ENCODE data around the gene SEC24B.
A peak's percentile ranks its signal among the peaks of the same experiment; 100 is the strongest.

Gene SEC24B

GRCh38 chr4:109433205-109434006 lies at the start of gene SEC24B:
SEC24B (plus strand) TSS chr4:109433815; CDS start chr4:109433870, 55 bp downstream.
- peak; percentile 82 for DNase-seq (ENCODE audit: low read depth)

DNA sequence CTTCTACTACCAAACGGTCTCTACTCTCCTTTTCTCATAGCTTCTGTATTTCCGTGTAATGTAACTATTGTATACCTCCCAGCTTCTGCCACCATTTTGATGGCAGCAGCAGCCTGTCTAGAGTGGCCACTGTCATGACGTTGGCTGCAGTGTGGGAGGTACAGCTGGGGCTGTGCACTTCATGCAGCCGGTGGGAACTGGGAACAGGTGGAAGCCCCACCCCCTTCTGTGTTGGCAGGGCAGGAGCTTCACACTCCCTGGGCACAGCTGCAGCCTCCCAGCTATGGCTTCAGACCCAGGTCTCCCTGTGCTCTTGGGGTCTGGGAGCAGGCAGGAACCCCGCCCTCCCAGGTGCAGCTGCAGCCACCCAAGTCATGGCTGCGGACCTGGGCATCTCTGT lies 49.8 kb upstream of the SEC24B start:
- no peak for DNase-seq (ENCODE audit: low read depth)

DNA sequence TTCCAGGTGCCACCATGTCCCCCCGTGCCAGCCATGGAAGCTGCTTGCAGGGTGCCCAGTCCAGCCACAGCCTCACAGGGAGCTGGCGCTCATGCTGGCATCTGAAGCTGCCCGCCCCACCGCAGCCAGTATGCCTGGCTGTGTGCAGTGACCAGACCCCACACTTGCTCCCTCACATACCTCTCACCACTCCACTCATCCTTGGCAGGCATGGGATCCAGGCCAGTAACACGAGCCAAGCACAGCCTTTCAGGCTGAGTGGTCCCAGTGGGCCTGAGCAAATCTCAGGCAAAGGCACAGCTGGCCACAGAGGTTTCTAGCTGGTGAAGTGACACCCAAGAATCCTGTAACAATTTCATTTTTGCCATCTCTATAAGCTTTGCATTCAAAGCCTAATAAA lies 48.4 kb upstream of the SEC24B start:
- DNase-seq (ENCODE audit: low read depth), result no peak

- no peak for DNase-seq (ENCODE audit: low read depth)
Measured at GRCh38 chr4:109389369-109390114, 44.1 kb upstream of the SEC24B start.

DNA sequence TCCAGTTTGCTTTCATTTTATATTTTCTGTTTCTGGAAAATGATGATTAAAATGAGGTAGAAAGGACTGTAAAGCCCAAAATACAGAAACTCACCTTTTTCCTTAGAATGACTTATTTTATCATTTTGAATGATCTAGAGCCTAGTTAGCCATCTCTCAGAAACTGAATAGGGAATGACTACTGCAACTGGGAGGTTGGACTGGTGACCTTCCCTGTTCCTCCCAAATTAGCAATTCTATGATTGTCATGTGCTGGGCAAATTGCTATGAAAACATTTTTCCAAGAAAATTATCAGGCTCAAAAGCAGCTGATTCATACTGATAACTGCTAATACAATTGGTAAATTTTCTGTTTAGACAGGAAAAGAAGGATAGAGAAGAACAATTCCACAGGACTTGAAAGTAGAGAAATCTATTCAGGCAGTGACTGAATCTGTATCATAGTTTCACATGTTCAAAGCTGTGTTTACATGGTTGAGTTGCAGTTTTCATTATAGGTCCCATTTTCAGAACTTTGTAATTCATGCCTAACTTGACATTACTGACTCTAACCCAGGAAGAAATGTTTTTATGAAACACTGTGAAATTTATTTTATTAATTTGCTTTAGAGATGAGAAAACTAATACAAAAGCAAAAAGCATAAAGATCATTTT lies 43.4 kb upstream of the SEC24B start:
- no peak for DNase-seq (ENCODE audit: low read depth)

- no peak for DNase-seq (ENCODE audit: low read depth)
Measured at GRCh38 chr4:109395694-109396093, 37.9 kb upstream of the SEC24B start.

GRCh38 chr4:109398928-109399327 lies 34.7 kb upstream of the SEC24B start:
- no peak for DNase-seq (ENCODE audit: low read depth)

- no peak for DNase-seq (ENCODE audit: low read depth)
Measured at GRCh38 chr4:109406337-109406931, 27.2 kb upstream of the SEC24B start.

GRCh38 chr4:109407027-109407737 lies 26.4 kb upstream of the SEC24B start:
- no peak for DNase-seq (ENCODE audit: low read depth)

- DNase-seq (ENCODE audit: low read depth), result no peak
Measured at GRCh38 chr4:109408711-109409110, 24.9 kb upstream of the SEC24B start.

GRCh38 chr4:109410226-109410625 lies 23.4 kb upstream of the SEC24B start:
- DNase-seq (ENCODE audit: low read depth), result no peak

- DNase-seq (ENCODE audit: low read depth), result no peak
Measured at GRCh38 chr4:109410776-109411175, 22.8 kb upstream of the SEC24B start.

DNA sequence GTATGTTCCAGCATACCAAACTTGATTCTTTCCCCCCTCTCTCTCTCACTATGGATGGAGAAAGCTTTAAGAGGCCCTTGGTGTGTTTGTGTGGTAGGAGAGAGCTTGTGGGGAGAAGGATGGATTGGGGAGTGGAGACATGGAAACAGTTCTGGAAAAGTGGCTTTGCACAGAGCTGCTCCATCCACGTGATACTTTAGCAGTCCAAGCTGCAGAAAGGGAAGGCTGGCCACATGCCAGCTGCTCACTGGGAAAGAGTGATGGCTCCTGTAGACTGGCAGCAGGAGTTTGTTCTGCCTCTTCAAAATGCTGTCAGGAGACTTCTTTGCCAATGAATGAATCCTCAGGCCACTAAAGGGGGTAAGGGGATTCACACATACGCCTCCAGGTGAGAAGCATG lies 21.7 kb upstream of the SEC24B start:
- DNase-seq (ENCODE audit: low read depth), result no peak

DNA sequence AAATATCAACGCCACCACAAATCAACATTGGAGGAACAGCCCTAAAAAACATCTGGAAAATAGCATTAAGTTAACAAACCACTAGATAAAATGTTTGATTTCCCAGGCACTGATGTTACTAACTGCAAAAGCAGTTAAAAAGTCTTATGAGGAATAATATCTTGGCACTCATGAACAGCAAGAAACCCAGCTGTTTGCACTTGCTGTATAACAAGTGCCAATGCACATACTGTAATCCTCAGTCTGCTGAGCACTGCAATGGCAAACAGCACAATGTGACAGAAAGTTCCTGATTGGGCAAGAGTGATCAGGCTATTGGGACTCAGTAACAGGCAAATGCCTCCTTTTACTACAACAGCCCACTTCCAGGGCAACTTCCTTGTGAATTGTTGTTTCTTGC lies 20.8 kb upstream of the SEC24B start:
- no peak for DNase-seq (ENCODE audit: low read depth)

DNA sequence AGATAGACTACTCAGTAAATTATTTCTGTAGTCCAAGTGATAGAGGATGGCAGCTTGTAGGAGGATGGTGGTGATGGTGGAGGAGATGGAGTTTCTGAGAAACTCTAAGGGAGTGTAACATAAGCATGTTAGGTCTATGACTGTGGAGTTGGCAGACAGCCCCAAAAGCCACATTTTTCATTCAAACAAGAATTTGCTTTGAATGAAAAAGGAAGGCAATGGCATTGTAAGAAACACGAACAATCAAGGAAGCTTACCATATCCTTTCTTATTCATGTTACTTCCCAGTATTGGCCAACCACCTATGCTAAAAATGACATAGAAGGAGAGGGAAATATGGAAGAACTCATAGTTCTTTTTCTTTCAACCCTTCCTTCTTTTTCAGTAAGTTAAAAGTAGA lies 18.7 kb upstream of the SEC24B start:
- no peak for DNase-seq (ENCODE audit: low read depth)

DNA sequence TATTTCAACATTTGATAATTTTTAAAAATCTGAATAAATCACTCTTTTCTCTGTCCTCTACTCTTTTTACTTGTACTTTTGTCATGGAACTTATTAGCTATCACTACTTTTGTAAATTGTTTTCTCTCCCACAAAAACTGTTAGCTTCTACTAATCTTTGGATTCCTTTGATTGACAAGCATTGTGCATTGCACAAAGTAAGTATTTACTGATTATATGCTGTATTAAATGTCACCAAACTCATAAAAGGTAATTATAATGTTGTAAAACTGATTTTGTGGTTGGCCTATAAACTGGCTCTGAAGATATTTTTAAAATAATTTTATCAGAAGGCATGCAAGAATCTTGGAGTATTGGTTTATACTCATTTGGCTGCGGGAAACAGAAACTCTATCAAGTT lies 15.0 kb upstream of the SEC24B start:
- DNase-seq (ENCODE audit: low read depth), result no peak

GRCh38 chr4:109419679-109420078 lies 13.9 kb upstream of the SEC24B start:
- no peak for DNase-seq (ENCODE audit: low read depth)

- no peak for DNase-seq (ENCODE audit: low read depth)
Measured at GRCh38 chr4:109424093-109424841, 9.3 kb upstream of the SEC24B start.

- no peak for DNase-seq (ENCODE audit: low read depth)
Measured at GRCh38 chr4:109425405-109425804, 8.2 kb upstream of the SEC24B start.

- DNase-seq (ENCODE audit: low read depth), result no peak
Measured at GRCh38 chr4:109429545-109429944, 4.1 kb upstream of the SEC24B start.

DNA sequence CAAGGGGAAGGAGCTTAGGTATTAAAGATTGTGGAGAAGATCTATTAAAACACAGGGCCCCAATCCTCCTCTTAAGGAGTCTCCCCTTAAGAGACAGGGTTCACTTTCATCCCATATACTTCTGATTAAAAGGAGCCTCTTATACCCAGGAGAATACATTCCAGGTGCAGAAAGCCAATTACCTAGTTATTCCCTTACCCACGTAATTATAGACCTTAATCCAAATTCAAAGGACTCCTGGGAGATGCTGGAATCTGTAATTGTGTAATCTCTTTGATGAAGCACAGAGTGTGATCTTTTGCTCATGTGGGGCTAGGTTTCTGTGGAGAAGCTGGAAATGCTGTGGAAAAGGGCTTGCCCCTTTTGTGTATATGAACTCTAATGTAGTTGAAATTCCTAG lies 1.4 kb upstream of the SEC24B start:
- no peak for DNase-seq (ENCODE audit: low read depth)
